ENCODE data around the gene GLRX5. TPM values are rescaled to one million over a fixed set of nuclear protein-coding genes. Genes with fewer than 3 reads are reported as not detected.

GLRX5 gene
- total RNA-seq, 4 donors from 2014 or later: 19.8 to 42.1 (median 33.7) TPM

GRCh38 chr14:95557291-95557690, 22.4 kb downstream of the GLRX5 start:
- Histone ChIP-seq H3K4me1 (no peaks in the 10 kb centered on the region), H3K27ac (no peak overlapping the region), H3K27me3 (no peaks in the 10 kb centered on the region), H3K9me3 (no peaks in the 10 kb centered on the region), H3K4me3 (no peak overlapping the region), H3K36me3 (no peaks in the 10 kb centered on the region)
- no peak for DNase-seq (ENCODE audit: low spot score in 2 of 2)
- TF ChIP-seq EP300 (IDR thresholded peaks at IDR 0.05): no peak
- 82% methylated on average over 11 of the region's 11 CpGs for WGBS

- no peaks in the 10 kb centered on the region for H3K36me3 ChIP-seq
- DNase-seq (ENCODE audit: low spot score in 2 of 2): no peak
- no peak overlapping the region for H3K27ac ChIP-seq
- H3K27me3 ChIP-seq: no peaks in the 10 kb centered on the region
- 72% methylated on average over 2 of the region's 2 CpGs for WGBS
- no peaks in the 10 kb centered on the region for H3K4me1 ChIP-seq
- no peak for TF ChIP-seq POLR2A (IDR thresholded peaks at IDR 0.05)
- TF ChIP-seq EP300 (IDR thresholded peaks at IDR 0.05): no peak
- TF ChIP-seq CTCF (IDR thresholded peaks at IDR 0.05): no peak
- TF ChIP-seq POLR2AphosphoS5 (IDR thresholded peaks at IDR 0.05): no peak
- no peaks in the 10 kb centered on the region for H3K9me3 ChIP-seq
- H3K4me3 ChIP-seq: no peak overlapping the region
Observed at GRCh38 chr14:95557832-95558231, 23.0 kb downstream of the GLRX5 start.

- Histone ChIP-seq H3K36me3 (no peaks in the 10 kb centered on the region), H3K9me3 (no peaks in the 10 kb centered on the region), H3K27ac (no peak overlapping the region), H3K27me3 (no peaks in the 10 kb centered on the region), H3K4me1 (peaks cover 1% of the 10 kb centered on the region), H3K4me3 (no peak overlapping the region)
- WGBS: 42% methylated on average over 6 of the region's 6 CpGs
- TF ChIP-seq POLR2A (IDR thresholded peaks at IDR 0.05): no peak
- no peak for TF ChIP-seq EP300 (IDR thresholded peaks at IDR 0.05)
- no peak for TF ChIP-seq POLR2AphosphoS5 (IDR thresholded peaks at IDR 0.05)
- no peak for TF ChIP-seq CTCF (IDR thresholded peaks at IDR 0.05)
- peak in 1 of 2 donors; percentile 7 for DNase-seq (ENCODE audit: low spot score in 2 of 2)
Observed at GRCh38 chr14:95559203-95559602, 24.4 kb downstream of the GLRX5 start.

- Histone ChIP-seq H3K36me3 (no peaks in the 10 kb centered on the region), H3K27ac (no peak overlapping the region), H3K4me3 (no peak overlapping the region), H3K4me1 (peaks cover 3% of the 10 kb centered on the region), H3K9me3 (no peaks in the 10 kb centered on the region), H3K27me3 (no peaks in the 10 kb centered on the region)
- 8% methylated on average over 14 of the region's 14 CpGs for WGBS
- TF ChIP-seq CTCF (IDR thresholded peaks at IDR 0.05) (peak; percentile 90 to 97), POLR2A (IDR thresholded peaks at IDR 0.05) (no peak), POLR2AphosphoS5 (IDR thresholded peaks at IDR 0.05) (no peak), EP300 (IDR thresholded peaks at IDR 0.05) (no peak)
- DNase-seq (ENCODE audit: low spot score in 2 of 2): peak; percentile 87 to 90
Observed at GRCh38 chr14:95561001-95561412, 26.2 kb downstream of the GLRX5 start.

- peaks cover 3% of the 10 kb centered on the region for H3K4me1 ChIP-seq
- no peaks in the 10 kb centered on the region for H3K9me3 ChIP-seq
- H3K27ac ChIP-seq: no peak overlapping the region
- 84% methylated on average over 18 of the region's 18 CpGs for WGBS
- H3K4me3 ChIP-seq: no peak overlapping the region
- no peak for TF ChIP-seq POLR2A (IDR thresholded peaks at IDR 0.05)
- no peak for TF ChIP-seq CTCF (IDR thresholded peaks at IDR 0.05)
- TF ChIP-seq EP300 (IDR thresholded peaks at IDR 0.05): no peak
- TF ChIP-seq POLR2AphosphoS5 (IDR thresholded peaks at IDR 0.05): no peak
- H3K36me3 ChIP-seq: no peaks in the 10 kb centered on the region
- no peak for DNase-seq (ENCODE audit: low spot score in 2 of 2)
- no peaks in the 10 kb centered on the region for H3K27me3 ChIP-seq
Observed at GRCh38 chr14:95562892-95563685, 28.2 kb downstream of the GLRX5 start.
